H9 (cell line): ENCODE measurements around the gene USP40. TPM values are rescaled to one million over a fixed set of nuclear protein-coding genes. Genes with fewer than 3 reads are reported as not detected.
A peak's percentile ranks its signal among the peaks of the same experiment; 100 is the strongest.

ENCODE experiments used
- DNase-seq: peaks from one replicate; pipeline ENCODE4 v3.0.0-alpha.2; 2017
- H2AFZ ChIP-seq: one replicate; pipeline ENCODE4 v1.6.1; 2013; ENCODE audit warnings: mild to moderate bottlenecking, low read length, control low read depth, moderate library complexity
- H2AK5ac ChIP-seq: 2 replicates; pipeline ENCODE4 v1.6.1; 2013; ENCODE audit warnings: low read length, control low read depth, mixed read lengths; ENCODE audit not compliant: insufficient read length
- H2BK120ac ChIP-seq: one replicate; pipeline ENCODE4 v1.6.1; 2013; ENCODE audit warnings: low read depth, mild to moderate bottlenecking, low read length, control low read depth, inconsistent platforms; ENCODE audit not compliant: poor library complexity, severe bottlenecking
- H2BK12ac ChIP-seq: 2 replicates; pipeline ENCODE4 v1.6.1; 2013; ENCODE audit warnings: low read length, control low read depth, mixed read lengths, low read depth; ENCODE audit not compliant: insufficient read length
- H2BK15ac ChIP-seq: 2 replicates; pipeline ENCODE4 v1.6.1; 2013; ENCODE audit warnings: low read depth, low read length, control low read depth
- H2BK20ac ChIP-seq: one replicate; pipeline ENCODE4 v1.6.1; 2013; ENCODE audit warnings: low read depth, mild to moderate bottlenecking, low read length, control low read depth, inconsistent platforms; ENCODE audit not compliant: poor library complexity, severe bottlenecking
- H2BK5ac ChIP-seq: 2 replicates; pipeline ENCODE4 v1.6.1; 2013; ENCODE audit warnings: low read length, control low read depth, mixed read lengths; ENCODE audit not compliant: insufficient read length
- H3K14ac ChIP-seq: 2 replicates; pipeline ENCODE4 v1.6.1; 2013; ENCODE audit warnings: low read length, control low read depth; ENCODE audit not compliant: insufficient read depth
- H3K18ac ChIP-seq: 2 replicates; pipeline ENCODE4 v1.6.1; 2013; ENCODE audit warnings: low read depth, mild to moderate bottlenecking, mixed read lengths, low read length, control low read depth; ENCODE audit not compliant: insufficient read length
- H3K23ac ChIP-seq: 2 replicates; pipeline ENCODE4 v1.6.1; 2013; ENCODE audit warnings: low read length, control low read depth, mixed read lengths, low read depth; ENCODE audit not compliant: insufficient read length
- H3K23me2 ChIP-seq: 2 replicates; pipeline ENCODE4 v1.6.1; 2013; ENCODE audit warnings: low read depth, mild to moderate bottlenecking, mixed read lengths, low read length, control low read depth; ENCODE audit not compliant: insufficient read length, poor library complexity, severe bottlenecking
- H3K27ac ChIP-seq: 2 replicates; pipeline ENCODE4 v1.5.1; 2013; ENCODE audit warnings: low read length, control low read depth, mixed read lengths, low read depth; ENCODE audit not compliant: insufficient read length
- H3K27me3 ChIP-seq: 2 replicates; pipeline ENCODE4 v1.6.1; 2013; ENCODE audit warnings: low read length, control low read depth, inconsistent platforms; ENCODE audit not compliant: insufficient read depth
- H3K4ac ChIP-seq: 2 replicates; pipeline ENCODE4 v1.6.1; 2013; ENCODE audit warnings: low read depth, mild to moderate bottlenecking, control low read depth, inconsistent platforms, low read length, moderate library complexity
- H3K4me1 ChIP-seq: 2 replicates; pipeline ENCODE4 v1.6.1; 2013; ENCODE audit warnings: low read length, control low read depth, inconsistent platforms; ENCODE audit not compliant: insufficient read depth
- H3K4me2 ChIP-seq: 2 replicates; pipeline ENCODE4 v1.6.1; 2013; ENCODE audit warnings: low read length, control low read depth, mixed read lengths; ENCODE audit not compliant: insufficient read length, insufficient read depth
- H3K56ac ChIP-seq: 2 replicates; pipeline ENCODE4 v1.6.1; 2013; ENCODE audit warnings: low read depth, mild to moderate bottlenecking, mixed read lengths, low read length, control low read depth; ENCODE audit not compliant: insufficient read length
- H3K79me1 ChIP-seq: 2 replicates; pipeline ENCODE4 v1.6.1; 2013; ENCODE audit warnings: low read depth, mild to moderate bottlenecking, moderate library complexity, low read length, control low read depth, inconsistent platforms; ENCODE audit not compliant: insufficient read depth, poor library complexity, severe bottlenecking
- H3K79me2 ChIP-seq: 2 replicates; pipeline ENCODE4 v1.6.1; 2013; ENCODE audit warnings: low read length, control low read depth, inconsistent platforms; ENCODE audit not compliant: insufficient read depth
- H3K9ac ChIP-seq: 2 replicates; pipeline ENCODE4 v1.6.1; 2013; ENCODE audit warnings: low read length, control low read depth, mixed read lengths; ENCODE audit not compliant: insufficient read length; ENCODE audit errors: extremely low read depth
- H3K9me3 ChIP-seq: one replicate; pipeline ENCODE4 v1.6.1; 2013; ENCODE audit warnings: low read depth, low read length, inconsistent platforms; ENCODE audit not compliant: control insufficient read depth
- H3T11ph ChIP-seq: one replicate; pipeline ENCODE4 v1.6.1; 2013; ENCODE audit warnings: mild to moderate bottlenecking, low read length, control low read depth, inconsistent platforms
- H4K20me1 ChIP-seq: one replicate; pipeline ENCODE4 v1.6.1; 2013; ENCODE audit not compliant: control insufficient read depth, insufficient read length, insufficient read depth
- H4K5ac ChIP-seq: 2 replicates; pipeline ENCODE4 v1.6.1; 2013; ENCODE audit warnings: low read depth, mild to moderate bottlenecking, mixed read lengths, low read length, control low read depth; ENCODE audit not compliant: insufficient read length
- H4K8ac ChIP-seq: replicated peaks from 2 replicates; pipeline ENCODE4 v1.6.1; 2013; ENCODE audit warnings: low read length, control low read depth, mixed read lengths, low read depth; ENCODE audit not compliant: insufficient read length
- H4K91ac ChIP-seq: 2 replicates; pipeline ENCODE4 v1.6.1; 2013; ENCODE audit warnings: low read depth, mild to moderate bottlenecking, moderate library complexity, mixed read lengths, low read length, control low read depth; ENCODE audit not compliant: insufficient read length
- H3K27ac Mint-ChIP-seq, 3 experiments: 2 replicates in 2 of 3; 3 replicates in 1 of 3; pipeline ENCODE4 v1.8.0; 2020 to 2021; ENCODE audit warnings: mixed read lengths in 3 of 3, mild to moderate bottlenecking in 1 of 3, moderate library complexity in 1 of 3
- H3K27me3 Mint-ChIP-seq: 2 replicates; pipeline ENCODE4 v1.8.0; 2021; ENCODE audit warnings: low read depth, mild to moderate bottlenecking, moderate library complexity, mixed read lengths
- H3K36me3 Mint-ChIP-seq, 3 experiments: 2 replicates in 2 of 3; 3 replicates in 1 of 3; pipeline ENCODE4 v1.8.0; 2020 to 2021; ENCODE audit warnings: low read depth in 3 of 3, mixed read lengths in 3 of 3; ENCODE audit not compliant: insufficient read depth in 1 of 3
- H3K4me1 Mint-ChIP-seq, 2 experiments: 2 replicates each; pipeline ENCODE4 v1.8.0; 2020; ENCODE audit warnings: mixed read lengths in 2 of 2
- H3K4me3 Mint-ChIP-seq, 2 experiments: 2 replicates in 1 of 2; 3 replicates in 1 of 2; pipeline ENCODE4 v1.8.0; 2020 to 2021; ENCODE audit warnings: mild to moderate bottlenecking in 2 of 2, mixed read lengths in 2 of 2, moderate library complexity in 1 of 2
- H3K9me3 Mint-ChIP-seq, 2 experiments: 2 replicates in 1 of 2; 3 replicates in 1 of 2; pipeline ENCODE4 v1.8.0; 2020; ENCODE audit warnings: mild to moderate bottlenecking in 2 of 2, mixed read lengths in 2 of 2, moderate library complexity in 1 of 2
- WGBS: extraction: QIAGEN DNeasy Blood & Tissue Kit; methylation state at CpG from one replicate; pipeline ENCODE4 v1.1.7; 2013; ENCODE audit warnings: missing lambda C conversion rate, low lambda C conversion rate, mixed read lengths; ENCODE audit not compliant: insufficient read length; ENCODE audit errors: extremely low coverage; 5-methylcytosine and 5-hydroxymethylcytosine counted together
- total RNA-seq: library from RNA; stranded (reverse); gene quantifications from 2 replicates; pipeline ENCODE4 v1.2.1, GENCODE V29; 2021
- TF ChIP-seq, protein P1 (sequence below): fragments of 200-600 bp; sonication (generic); conservative IDR thresholded peaks from 3 replicates; pipeline ENCODE4 v1.8.0; 2021; ENCODE audit warnings: antibody characterized with exemption, mild to moderate bottlenecking

The USP40 gene
- total RNA-seq, 1 experiment from 2014 or later = 7.5 TPM

DNA sequence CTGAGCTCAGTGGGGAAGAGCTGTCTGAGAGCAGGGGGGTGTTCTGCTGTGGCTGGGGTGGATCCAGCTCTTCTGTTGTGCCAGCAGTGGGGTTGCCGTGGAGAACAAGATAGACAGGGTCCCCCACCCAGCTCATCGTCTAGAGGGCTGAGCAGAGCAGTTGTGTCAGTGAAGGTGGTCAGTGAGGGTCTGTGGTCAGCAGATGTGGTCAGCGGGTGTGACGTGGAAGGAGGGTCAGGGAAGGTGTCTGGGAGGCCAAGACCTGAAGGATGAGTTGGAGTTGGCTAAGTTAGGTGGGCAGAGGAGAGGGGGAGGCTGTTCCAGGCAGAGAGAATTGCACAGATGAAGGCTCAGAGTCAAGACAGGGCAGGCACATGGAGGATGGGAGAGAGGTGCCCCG is 109.2 kb downstream of the USP40 start:
- H3K18ac ChIP-seq = no peak overlapping the region

More for the DNA sequence above, 109.2 kb downstream of the USP40 start:
- no peak overlapping the region for H4K8ac ChIP-seq
- H2BK20ac ChIP-seq = no peak overlapping the region
- no peak overlapping the region for H2BK15ac ChIP-seq
- no peaks in the 10 kb centered on the region for H3K9me3 Mint-ChIP-seq
- TF ChIP-seq, protein P1, sequence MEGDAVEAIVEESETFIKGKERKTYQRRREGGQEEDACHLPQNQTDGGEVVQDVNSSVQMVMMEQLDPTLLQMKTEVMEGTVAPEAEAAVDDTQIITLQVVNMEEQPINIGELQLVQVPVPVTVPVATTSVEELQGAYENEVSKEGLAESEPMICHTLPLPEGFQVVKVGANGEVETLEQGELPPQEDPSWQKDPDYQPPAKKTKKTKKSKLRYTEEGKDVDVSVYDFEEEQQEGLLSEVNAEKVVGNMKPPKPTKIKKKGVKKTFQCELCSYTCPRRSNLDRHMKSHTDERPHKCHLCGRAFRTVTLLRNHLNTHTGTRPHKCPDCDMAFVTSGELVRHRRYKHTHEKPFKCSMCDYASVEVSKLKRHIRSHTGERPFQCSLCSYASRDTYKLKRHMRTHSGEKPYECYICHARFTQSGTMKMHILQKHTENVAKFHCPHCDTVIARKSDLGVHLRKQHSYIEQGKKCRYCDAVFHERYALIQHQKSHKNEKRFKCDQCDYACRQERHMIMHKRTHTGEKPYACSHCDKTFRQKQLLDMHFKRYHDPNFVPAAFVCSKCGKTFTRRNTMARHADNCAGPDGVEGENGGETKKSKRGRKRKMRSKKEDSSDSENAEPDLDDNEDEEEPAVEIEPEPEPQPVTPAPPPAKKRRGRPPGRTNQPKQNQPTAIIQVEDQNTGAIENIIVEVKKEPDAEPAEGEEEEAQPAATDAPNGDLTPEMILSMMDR = no peak
- no CpG with 5 or more reads among the region's 5 CpGs for WGBS
- H3K27ac Mint-ChIP-seq = peak overlapping the region; percentile 24 to 91 (median 41); a peak in 5 of 7 replicates
- no peak overlapping the region for H2AK5ac ChIP-seq
- H4K20me1 ChIP-seq = no peaks in the 10 kb centered on the region
- no peak overlapping the region for H3K4ac ChIP-seq
- peaks cover 0 to 2% of the 10 kb centered on the region in 2 experiments; a peak in 1 of 4 replicates for H3K4me1 Mint-ChIP-seq
- H3K23ac ChIP-seq = no peak overlapping the region
- no peak overlapping the region for H4K5ac ChIP-seq
- H2BK12ac ChIP-seq = no peak overlapping the region
- no peak overlapping the region for H3K4me2 ChIP-seq
- no peaks in the 10 kb centered on the region for H3K23me2 ChIP-seq
- H3K4me1 ChIP-seq = no peaks in the 10 kb centered on the region
- H3K79me1 ChIP-seq = no peaks in the 10 kb centered on the region
- no peak overlapping the region for H2BK5ac ChIP-seq
- H4K91ac ChIP-seq = no peak overlapping the region
- H3T11ph ChIP-seq = no peak overlapping the region
- H3K27me3 ChIP-seq = no peaks in the 10 kb centered on the region
- no peak overlapping the region for H2BK120ac ChIP-seq
- H3K27me3 Mint-ChIP-seq = no peaks in the 10 kb centered on the region
- H3K79me2 ChIP-seq = no peaks in the 10 kb centered on the region
- no peak overlapping the region for H3K27ac ChIP-seq
- H2AFZ ChIP-seq = no peak overlapping the region
- DNase-seq = no peak
- H3K9me3 ChIP-seq = no peaks in the 10 kb centered on the region
- no peak overlapping the region for H3K4me3 Mint-ChIP-seq
- H3K9ac ChIP-seq = no peak overlapping the region
- no peak overlapping the region for H3K14ac ChIP-seq
- peaks cover 9 to 56% (median 41%) of the 10 kb centered on the region in 3 experiments; a peak in 6 of 7 replicates for H3K36me3 Mint-ChIP-seq
- H3K56ac ChIP-seq = no peak overlapping the region
